Measurements from ENCODE around the gene KHK.

Gene KHK

DNA sequence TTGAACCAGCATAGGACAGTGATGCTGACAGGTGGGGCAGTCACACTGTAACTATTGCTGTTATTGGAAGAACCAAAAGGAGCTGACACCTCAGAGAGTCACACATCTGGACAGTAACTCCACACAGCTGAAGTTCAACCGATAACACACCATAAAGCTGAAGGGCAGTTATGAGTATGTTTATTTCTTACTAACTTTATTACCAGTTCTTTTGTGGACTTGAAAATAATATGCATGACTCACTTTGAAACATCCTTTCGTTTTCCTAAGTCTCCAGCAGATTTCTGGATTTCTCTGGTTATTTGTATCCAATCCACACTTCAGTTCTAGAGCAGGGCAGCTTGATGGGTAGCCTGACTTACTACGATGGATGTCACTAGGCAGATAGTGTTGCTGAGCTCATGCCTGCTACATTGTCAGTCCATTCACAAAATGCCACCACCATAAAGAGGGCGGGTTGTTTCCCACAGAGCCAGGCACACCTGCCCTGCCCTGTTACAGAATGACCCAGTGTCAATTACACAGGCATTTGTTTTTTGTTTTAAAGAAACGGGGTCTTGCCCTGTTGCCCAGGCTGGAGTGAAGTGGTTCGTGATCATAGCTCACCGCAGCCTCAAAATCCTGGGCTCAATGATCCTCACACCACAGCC lies 43.5 kb upstream of the KHK start:
- Histone ChIP-seq H3K27me3 (ENCODE audit: insufficient read depth, low read length) (no peaks in the 10 kb centered on the region), H4K91ac (ENCODE audit: low read depth, low read length) (no peak overlapping the region), H2AFZ (ENCODE audit: insufficient read depth, low read length, poor library complexity) (no peak overlapping the region), H3K79me2 (ENCODE audit: control insufficient read depth, insufficient read depth, low read length, poor library complexity) (no peaks in the 10 kb centered on the region), H2BK5ac (ENCODE audit: low read depth, low read length, poor library complexity) (no peak overlapping the region), H4K8ac (ENCODE audit: low read depth, low read length) (no peak overlapping the region), H3K4ac (ENCODE audit: low read depth, low read length) (no peak overlapping the region), H3K14ac (ENCODE audit: low read length) (no peak overlapping the region), H3K4me2 (ENCODE audit: low read length) (no peak overlapping the region), H2AK5ac (ENCODE audit: low read length) (no peak overlapping the region), H3K79me1 (ENCODE audit: low read length) (no peaks in the 10 kb centered on the region), H2BK12ac (ENCODE audit: low read length) (no peak overlapping the region), H2BK120ac (ENCODE audit: insufficient read depth, low read length, poor library complexity) (no peak overlapping the region), H4K12ac (ENCODE audit: low read depth, low read length) (no peak overlapping the region), H3K4me3 (ENCODE audit: low read depth, low read length) (no peak overlapping the region), H3K9me3 (ENCODE audit: insufficient read depth, low read depth, low read length) (no peaks in the 10 kb centered on the region), H3K18ac (ENCODE audit: low read length) (no peak overlapping the region), H3K27ac (ENCODE audit: low read depth, low read length) (no peak overlapping the region), H3K4me1 (ENCODE audit: control insufficient read depth in 1 of 2, insufficient read depth in 2 of 2, low read length in 2 of 2) (no peaks in the 10 kb centered on the region), H3K23ac (ENCODE audit: low read length) (no peak overlapping the region), H3K9ac (ENCODE audit: low read length) (no peak overlapping the region), H3K36me3 (ENCODE audit: control insufficient read depth in 1 of 2, insufficient read depth in 2 of 2, low read length in 2 of 2) (peaks cover 42 to 49% of the 10 kb centered on the region in 2 experiments)
- no CpG with 5 or more reads among the region's 7 CpGs for WGBS (ENCODE audit: extremely low coverage, insufficient coverage, insufficient read length)
- DNase-seq = no peak

DNA sequence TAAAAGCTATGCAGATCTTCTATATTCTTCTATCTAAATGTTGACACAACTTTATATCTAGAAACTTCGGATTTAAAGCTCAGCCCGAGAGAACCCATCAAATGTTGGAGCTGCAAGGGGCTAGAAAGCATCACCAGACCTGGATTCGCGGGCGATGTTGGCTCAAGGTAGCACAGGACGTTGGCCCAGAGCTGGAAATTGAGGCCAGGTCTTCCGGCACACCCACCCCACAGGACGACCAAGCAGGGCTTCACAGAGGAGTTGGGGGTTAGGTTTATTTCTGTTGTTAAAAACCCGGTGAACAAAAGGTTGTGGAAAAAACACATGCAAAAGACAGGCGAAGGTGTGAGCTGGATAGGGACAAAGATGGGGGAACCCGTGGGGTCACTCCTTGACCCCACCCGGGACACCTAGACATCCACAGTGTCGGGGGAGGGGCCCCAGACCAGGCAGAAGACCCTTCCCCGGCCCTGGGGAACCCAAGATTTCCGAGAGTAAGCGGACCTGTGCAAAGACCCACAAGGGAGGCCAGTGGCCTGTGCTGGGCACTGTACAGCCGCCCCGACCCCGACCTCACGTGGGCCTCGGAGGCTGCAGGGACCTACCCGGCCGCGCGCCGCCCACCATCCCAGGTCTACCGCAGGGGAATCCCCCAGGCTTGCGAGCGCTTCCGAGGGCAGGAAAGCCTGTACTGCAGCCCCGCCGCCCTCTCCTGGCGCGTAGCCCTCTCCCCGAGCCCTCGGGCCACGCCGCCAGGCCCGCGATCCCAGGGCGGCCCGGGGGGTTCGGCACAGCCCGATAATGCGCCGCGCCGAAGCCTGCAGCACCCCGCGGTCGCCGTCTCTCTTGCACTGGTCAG lies 36.9 kb upstream of the KHK start:
- no peaks in the 10 kb centered on the region for H3K9me3 ChIP-seq (ENCODE audit: insufficient read depth, low read depth, low read length)
- H3K23ac ChIP-seq (ENCODE audit: low read length) = no peak overlapping the region
- H2BK12ac ChIP-seq (ENCODE audit: low read length) = peak overlapping the region; percentile 75
- H4K91ac ChIP-seq (ENCODE audit: low read depth, low read length) = peak overlapping the region; percentile 17
- peak overlapping the region; percentile 77 for H3K4me3 ChIP-seq (ENCODE audit: low read depth, low read length)
- peak overlapping the region; percentile 68 for H3K14ac ChIP-seq (ENCODE audit: low read length)
- no peaks in the 10 kb centered on the region for H3K27me3 ChIP-seq (ENCODE audit: insufficient read depth, low read length)
- peak overlapping the region; percentile 53 for H2AFZ ChIP-seq (ENCODE audit: insufficient read depth, low read length, poor library complexity)
- H3K9ac ChIP-seq (ENCODE audit: low read length) = peak overlapping the region; percentile 72
- H4K12ac ChIP-seq (ENCODE audit: low read depth, low read length) = peak overlapping the region; percentile 70
- peak overlapping the region; percentile 50 for H3K27ac ChIP-seq (ENCODE audit: low read depth, low read length)
- H3K79me2 ChIP-seq (ENCODE audit: control insufficient read depth, insufficient read depth, low read length, poor library complexity) = peaks cover 3% of the 10 kb centered on the region
- H2BK5ac ChIP-seq (ENCODE audit: low read depth, low read length, poor library complexity) = peak overlapping the region; percentile 37
- H4K8ac ChIP-seq (ENCODE audit: low read depth, low read length) = peak overlapping the region; percentile 15
- peak overlapping the region; percentile 6 for H2BK120ac ChIP-seq (ENCODE audit: insufficient read depth, low read length, poor library complexity)
- peak overlapping the region; percentile 69 for H3K4me2 ChIP-seq (ENCODE audit: low read length)
- H3K79me1 ChIP-seq (ENCODE audit: low read length) = peaks cover 13% of the 10 kb centered on the region
- peak; percentile 47 to 68 for DNase-seq
- no peak overlapping the region for H3K18ac ChIP-seq (ENCODE audit: low read length)
- peaks cover 3 to 10% of the 10 kb centered on the region in 2 experiments for H3K4me1 ChIP-seq (ENCODE audit: control insufficient read depth in 1 of 2, insufficient read depth in 2 of 2, low read length in 2 of 2)
- H3K4ac ChIP-seq (ENCODE audit: low read depth, low read length) = no peak overlapping the region
- H3K36me3 ChIP-seq (ENCODE audit: control insufficient read depth in 1 of 2, insufficient read depth in 2 of 2, low read length in 2 of 2) = peaks cover 8 to 14% of the 10 kb centered on the region in 2 experiments
- no CpG with 5 or more reads among the region's 52 CpGs for WGBS (ENCODE audit: extremely low coverage, insufficient coverage, insufficient read length)
- H2AK5ac ChIP-seq (ENCODE audit: low read length) = no peak overlapping the region

DNA sequence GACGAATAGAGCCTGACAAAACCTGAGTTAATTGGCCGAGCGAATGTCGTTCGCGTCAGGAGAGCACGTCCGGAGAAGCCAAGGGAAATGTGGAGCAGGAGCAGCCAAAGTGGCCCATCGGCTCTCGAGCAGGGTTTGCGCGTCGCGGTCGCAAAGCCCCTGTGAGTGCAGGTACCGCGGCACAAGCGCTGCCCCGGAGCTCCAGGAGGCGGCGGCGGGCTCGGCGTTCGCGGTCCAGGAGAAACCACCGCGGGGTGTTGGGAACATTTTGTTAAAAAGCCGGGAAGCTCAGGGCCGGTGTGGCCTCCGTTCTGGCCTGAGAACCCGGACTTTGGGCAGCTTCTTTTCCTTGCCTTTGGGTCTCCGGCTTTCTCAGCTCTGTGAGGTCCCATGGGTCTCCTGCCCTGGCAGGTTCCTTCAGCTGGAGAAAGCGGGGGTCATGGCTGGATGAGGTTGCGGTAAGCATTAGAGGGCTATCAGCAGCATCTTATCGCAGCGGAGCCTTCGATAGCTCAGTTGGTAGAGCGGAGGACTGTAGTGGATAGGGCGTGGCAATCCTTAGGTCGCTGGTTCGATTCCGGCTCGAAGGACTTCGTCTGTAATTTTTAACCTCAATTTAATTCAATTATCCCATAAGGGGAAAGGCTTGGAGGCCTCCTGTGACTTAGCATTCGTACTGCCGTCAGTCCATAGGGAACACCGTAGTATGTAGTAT lies 36.1 kb upstream of the KHK start:
- peak overlapping the region; percentile 50 for H3K27ac ChIP-seq (ENCODE audit: low read depth, low read length)
- H3K36me3 ChIP-seq (ENCODE audit: control insufficient read depth in 1 of 2, insufficient read depth in 2 of 2, low read length in 2 of 2) = peaks cover 13 to 22% of the 10 kb centered on the region in 2 experiments
- peak overlapping the region; percentile 37 for H2BK5ac ChIP-seq (ENCODE audit: low read depth, low read length, poor library complexity)
- no peaks in the 10 kb centered on the region for H3K27me3 ChIP-seq (ENCODE audit: insufficient read depth, low read length)
- peak overlapping the region; percentile 17 for H4K91ac ChIP-seq (ENCODE audit: low read depth, low read length)
- H3K18ac ChIP-seq (ENCODE audit: low read length) = no peak overlapping the region
- H3K14ac ChIP-seq (ENCODE audit: low read length) = peak overlapping the region; percentile 23
- H2BK12ac ChIP-seq (ENCODE audit: low read length) = no peak overlapping the region
- H4K12ac ChIP-seq (ENCODE audit: low read depth, low read length) = peak overlapping the region; percentile 39
- H2BK120ac ChIP-seq (ENCODE audit: insufficient read depth, low read length, poor library complexity) = peak overlapping the region; percentile 6
- H3K9me3 ChIP-seq (ENCODE audit: insufficient read depth, low read depth, low read length) = no peaks in the 10 kb centered on the region
- peak overlapping the region; percentile 20 for H3K9ac ChIP-seq (ENCODE audit: low read length)
- no peak overlapping the region for H2AK5ac ChIP-seq (ENCODE audit: low read length)
- peak overlapping the region; percentile 69 for H3K4me2 ChIP-seq (ENCODE audit: low read length)
- no peak overlapping the region for H3K4ac ChIP-seq (ENCODE audit: low read depth, low read length)
- H2AFZ ChIP-seq (ENCODE audit: insufficient read depth, low read length, poor library complexity) = peak overlapping the region; percentile 53
- H3K4me1 ChIP-seq (ENCODE audit: control insufficient read depth in 1 of 2, insufficient read depth in 2 of 2, low read length in 2 of 2) = peaks cover 3 to 10% of the 10 kb centered on the region in 2 experiments
- peak overlapping the region; percentile 77 for H3K4me3 ChIP-seq (ENCODE audit: low read depth, low read length)
- H3K79me1 ChIP-seq (ENCODE audit: low read length) = peaks cover 15% of the 10 kb centered on the region
- peak; percentile 93 to 96 for DNase-seq
- no CpG with 5 or more reads among the region's 48 CpGs for WGBS (ENCODE audit: extremely low coverage, insufficient coverage, insufficient read length)
- peaks cover 3% of the 10 kb centered on the region for H3K79me2 ChIP-seq (ENCODE audit: control insufficient read depth, insufficient read depth, low read length, poor library complexity)
- no peak overlapping the region for H3K23ac ChIP-seq (ENCODE audit: low read length)
- H4K8ac ChIP-seq (ENCODE audit: low read depth, low read length) = peak overlapping the region; percentile 15

Measured in trophoblast cell (in vitro differentiated cells and primary cell).